NCI-H2196 (cell line): ENCODE results near the gene ASIC4.

Source experiments
- DNase-seq: peaks from one replicate; lab custom pipeline; 2025; ENCODE audit not compliant: unreplicated experiment; lab: John Stamatoyannopoulos, UW

The ASIC4 gene

GRCh38 chr2:219548990-219549389, 34.7 kb downstream of the ASIC4 start:
- no peak for DNase-seq

- no peak for DNase-seq
Measured at GRCh38 chr2:219549619-219550018, 35.3 kb downstream of the ASIC4 start.

- peak; percentile 69 for DNase-seq
Measured at GRCh38 chr2:219551441-219552381, 37.4 kb downstream of the ASIC4 start.

GRCh38 chr2:219552382-219553167, 38.3 kb downstream of the ASIC4 start:
- peak; percentile 86 for DNase-seq

GRCh38 chr2:219553168-219553417, 38.8 kb downstream of the ASIC4 start:
- no peak for DNase-seq

- DNase-seq, result no peak
Measured at GRCh38 chr2:219553463-219553963, 39.2 kb downstream of the ASIC4 start.

GRCh38 chr2:219554350-219554749, 40.1 kb downstream of the ASIC4 start:
- DNase-seq, result no peak

- DNase-seq, result no peak
Measured at GRCh38 chr2:219555956-219556355, 41.7 kb downstream of the ASIC4 start.

GRCh38 chr2:219556413-219556812, 42.1 kb downstream of the ASIC4 start:
- DNase-seq, result no peak

GRCh38 chr2:219557320-219557719, 43.0 kb downstream of the ASIC4 start:
- DNase-seq, result no peak

- no peak for DNase-seq
Measured at GRCh38 chr2:219557791-219558785, 43.8 kb downstream of the ASIC4 start.

GRCh38 chr2:219559156-219559915, 45.1 kb downstream of the ASIC4 start:
- DNase-seq, result no peak

GRCh38 chr2:219560037-219560892, 46.0 kb downstream of the ASIC4 start:
- no peak for DNase-seq

GRCh38 chr2:219560893-219561178, 46.6 kb downstream of the ASIC4 start:
- DNase-seq, result no peak

GRCh38 chr2:219561179-219562048, 47.1 kb downstream of the ASIC4 start:
- no peak for DNase-seq

- no peak for DNase-seq
Measured at GRCh38 chr2:219562049-219563020, 48.1 kb downstream of the ASIC4 start.

GRCh38 chr2:219563271-219563928, 49.1 kb downstream of the ASIC4 start:
- DNase-seq, result no peak
